GM21717 (cell line): ENCODE measurements around the gene PAM16.
"Not testable (repeated sequence)": the region's sequence is repeated elsewhere in the genome, so short reads cannot be mapped to it uniquely, and the experiment has no call there.

Source experiments
- ATAC-seq: cut with Tn5 transposase; IDR thresholded peaks from one replicate; pipeline ENCODE4 v1.9.1; 2021; ENCODE audit warnings: mild to moderate bottlenecking, moderate library complexity; ENCODE audit not compliant: unreplicated experiment

PAM16 gene

DNA sequence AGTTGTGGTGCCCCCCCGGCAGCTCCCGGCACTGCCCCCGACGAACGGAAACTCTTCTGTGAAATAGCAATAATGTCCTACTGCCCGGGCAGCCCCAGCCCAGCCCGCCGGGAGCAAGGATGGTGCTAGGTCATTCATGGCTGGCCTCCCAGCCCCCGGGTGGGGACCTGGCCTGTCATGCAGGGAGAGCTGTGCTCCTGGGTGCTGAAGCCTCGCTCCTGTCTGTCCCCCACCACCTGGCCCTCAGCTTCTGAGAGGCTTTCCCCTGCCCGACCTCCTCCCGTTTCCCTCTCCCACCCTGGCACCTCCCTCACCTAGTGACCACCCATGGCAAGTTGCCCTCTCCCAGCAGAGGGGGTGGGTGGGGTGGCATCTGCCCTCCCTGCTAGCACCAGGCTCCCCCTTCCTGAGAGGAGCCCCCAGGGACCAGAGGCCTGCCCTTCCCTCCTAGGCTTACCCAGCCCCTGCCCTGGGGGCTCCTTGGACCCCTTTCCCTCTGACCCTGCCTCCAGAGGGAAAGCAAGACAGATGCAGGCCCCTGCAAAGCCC lies 13.5 kb downstream of the PAM16 start:
- ATAC-seq = no peak

DNA sequence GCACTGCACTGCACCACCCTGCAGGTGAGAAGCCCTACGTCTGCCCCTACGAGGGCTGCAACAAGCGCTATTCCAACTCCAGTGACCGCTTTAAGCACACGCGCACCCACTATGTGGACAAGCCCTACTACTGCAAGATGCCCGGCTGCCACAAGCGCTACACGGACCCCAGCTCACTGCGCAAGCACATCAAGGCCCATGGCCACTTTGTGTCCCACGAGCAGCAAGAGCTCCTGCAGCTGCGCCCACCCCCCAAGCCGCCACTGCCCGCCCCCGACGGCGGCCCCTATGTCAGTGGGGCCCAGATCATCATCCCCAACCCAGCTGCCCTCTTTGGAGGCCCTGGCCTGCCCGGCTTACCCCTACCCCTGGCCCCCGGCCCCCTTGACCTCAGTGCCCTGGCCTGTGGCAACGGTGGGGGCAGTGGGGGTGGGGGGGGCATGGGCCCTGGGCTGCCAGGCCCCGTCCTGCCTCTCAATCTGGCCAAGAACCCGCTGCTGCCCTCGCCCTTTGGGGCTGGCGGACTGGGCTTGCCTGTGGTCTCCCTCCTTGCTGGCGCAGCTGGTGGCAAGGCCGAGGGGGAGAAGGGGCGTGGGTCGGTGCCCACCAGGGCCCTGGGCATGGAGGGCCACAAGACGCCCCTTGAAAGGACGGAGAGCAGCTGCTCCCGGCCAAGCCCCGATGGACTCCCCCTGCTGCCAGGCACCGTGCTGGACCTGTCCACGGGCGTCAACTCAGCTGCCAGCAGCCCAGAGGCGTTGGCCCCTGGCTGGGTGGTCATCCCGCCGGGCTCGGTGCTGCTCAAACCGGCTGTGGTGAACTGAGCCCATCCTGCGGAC lies 14.2 kb downstream of the PAM16 start:
- ATAC-seq = no peak

DNA sequence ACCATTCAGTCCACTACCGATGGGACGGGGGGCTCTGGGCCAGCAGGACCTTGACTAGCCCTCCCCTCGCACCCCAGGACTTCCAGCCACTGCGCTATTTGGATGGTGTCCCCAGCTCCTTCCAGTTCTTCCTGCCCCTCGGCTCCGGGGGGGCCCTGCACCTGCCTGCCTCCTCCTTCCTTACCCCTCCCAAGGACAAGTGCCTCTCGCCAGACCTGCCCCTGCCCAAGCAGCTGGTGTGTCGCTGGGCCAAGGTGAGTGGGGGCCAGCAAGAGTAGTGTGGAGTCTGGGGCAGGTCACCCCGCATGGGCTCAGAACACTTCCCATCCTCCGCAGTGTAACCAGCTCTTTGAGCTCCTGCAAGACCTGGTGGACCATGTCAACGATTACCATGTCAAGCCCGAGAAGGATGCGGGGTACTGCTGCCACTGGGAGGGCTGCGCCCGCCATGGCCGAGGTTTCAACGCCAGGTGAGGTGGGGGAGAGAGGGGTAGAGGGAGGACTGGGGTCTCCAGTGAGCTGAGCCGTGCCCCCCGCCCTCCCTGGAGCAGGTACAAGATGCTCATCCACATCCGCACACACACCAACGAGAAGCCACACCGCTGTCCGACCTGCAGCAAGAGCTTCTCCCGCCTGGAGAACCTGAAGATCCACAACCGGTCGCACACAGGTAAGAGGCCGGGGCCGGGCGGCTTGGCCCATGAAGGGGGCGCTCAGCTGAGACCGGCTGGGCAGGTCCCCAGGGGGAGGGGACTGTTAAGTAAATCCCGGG lies 16.2 kb downstream of the PAM16 start:
- no peak for ATAC-seq

DNA sequence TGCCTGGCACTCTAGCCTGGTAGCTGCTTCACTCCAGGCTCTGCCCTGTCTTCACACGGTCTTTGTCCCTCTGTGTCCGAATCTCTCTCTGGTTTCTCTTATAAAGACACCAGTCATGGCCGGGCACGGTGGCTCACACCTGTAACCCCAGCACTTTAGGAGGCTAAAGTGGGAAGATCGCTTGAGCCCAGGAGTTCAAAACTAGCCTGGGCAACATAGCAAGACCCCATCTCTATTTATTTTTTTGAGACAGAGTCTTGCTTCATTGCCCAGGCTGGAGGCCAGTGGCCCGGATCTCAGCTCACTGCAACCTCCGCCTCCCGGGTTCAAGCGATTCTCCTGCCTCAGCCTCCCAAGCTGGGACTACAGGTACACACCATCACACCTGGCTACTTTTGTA lies 17.4 kb downstream of the PAM16 start:
- not testable (repeated sequence) for ATAC-seq

DNA sequence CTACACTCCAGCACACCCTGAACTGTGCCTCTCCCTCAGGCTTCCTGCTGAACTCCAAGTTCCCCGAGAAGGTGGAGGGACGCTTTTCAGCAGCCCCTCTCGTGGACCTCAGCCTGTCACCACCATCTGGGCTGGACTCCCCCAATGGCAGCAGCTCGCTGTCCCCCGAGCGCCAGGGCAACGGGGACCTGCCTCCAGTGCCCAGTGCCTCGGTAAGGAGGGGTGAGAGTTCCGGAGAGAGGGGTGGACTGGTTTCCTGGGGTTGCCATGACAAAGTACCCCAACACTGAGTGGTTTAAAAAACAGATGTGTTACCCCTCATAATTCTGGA lies 17.8 kb downstream of the PAM16 start:
- ATAC-seq = no peak

DNA sequence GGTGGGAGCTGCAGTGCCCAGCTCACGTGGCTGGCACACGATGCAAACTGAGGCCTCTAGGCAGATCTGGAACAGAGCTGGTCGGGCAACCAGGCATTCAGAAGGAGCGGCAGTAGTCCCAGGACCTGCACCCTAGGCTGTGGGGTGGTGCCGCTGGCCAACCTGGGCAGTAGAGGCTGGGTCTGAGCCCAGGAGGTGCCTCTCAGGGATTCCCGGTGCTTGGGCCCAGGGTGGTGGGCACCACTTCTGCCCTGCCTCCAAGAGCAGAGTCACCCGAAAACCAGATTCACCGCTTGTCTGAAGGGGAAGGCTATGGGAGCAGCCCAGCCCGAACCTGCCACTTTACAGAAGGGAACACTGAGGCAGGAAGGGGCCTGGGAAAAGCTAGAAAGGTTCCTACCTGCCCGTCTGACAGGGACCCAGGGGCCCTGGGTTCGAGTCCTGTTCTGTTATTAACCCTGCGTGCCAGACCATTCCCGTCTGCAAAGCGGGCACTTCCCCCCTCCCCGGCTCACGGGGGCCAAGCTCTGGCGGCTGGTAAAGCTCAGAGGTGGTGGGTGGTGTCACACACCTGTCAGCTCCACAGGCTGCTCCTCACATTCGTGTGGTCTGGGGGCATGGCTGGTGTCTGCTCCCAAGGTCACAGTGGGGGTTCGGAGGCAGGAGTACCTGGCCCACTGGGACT lies 18.4 kb downstream of the PAM16 start:
- ATAC-seq = no peak

DNA sequence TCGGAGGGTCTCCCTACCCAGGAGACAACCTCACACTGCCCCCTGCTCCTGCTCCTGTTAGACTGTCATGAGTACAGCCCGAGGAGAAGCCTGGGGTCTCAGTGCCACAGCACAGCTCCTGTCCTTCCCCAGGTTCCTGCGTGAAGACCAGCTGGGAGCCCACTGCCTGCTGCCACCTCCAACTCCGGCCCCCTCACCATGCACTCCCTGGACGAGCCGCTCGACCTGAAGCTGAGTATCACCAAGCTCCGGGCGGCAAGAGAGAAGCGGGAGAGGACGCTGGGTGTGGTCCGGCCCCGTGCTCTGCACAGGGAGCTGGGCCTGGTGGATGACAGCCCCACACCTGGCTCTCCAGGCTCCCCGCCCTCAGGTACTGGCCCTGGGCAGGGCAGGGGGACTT lies 19.0 kb downstream of the PAM16 start:
- ATAC-seq = no peak

DNA sequence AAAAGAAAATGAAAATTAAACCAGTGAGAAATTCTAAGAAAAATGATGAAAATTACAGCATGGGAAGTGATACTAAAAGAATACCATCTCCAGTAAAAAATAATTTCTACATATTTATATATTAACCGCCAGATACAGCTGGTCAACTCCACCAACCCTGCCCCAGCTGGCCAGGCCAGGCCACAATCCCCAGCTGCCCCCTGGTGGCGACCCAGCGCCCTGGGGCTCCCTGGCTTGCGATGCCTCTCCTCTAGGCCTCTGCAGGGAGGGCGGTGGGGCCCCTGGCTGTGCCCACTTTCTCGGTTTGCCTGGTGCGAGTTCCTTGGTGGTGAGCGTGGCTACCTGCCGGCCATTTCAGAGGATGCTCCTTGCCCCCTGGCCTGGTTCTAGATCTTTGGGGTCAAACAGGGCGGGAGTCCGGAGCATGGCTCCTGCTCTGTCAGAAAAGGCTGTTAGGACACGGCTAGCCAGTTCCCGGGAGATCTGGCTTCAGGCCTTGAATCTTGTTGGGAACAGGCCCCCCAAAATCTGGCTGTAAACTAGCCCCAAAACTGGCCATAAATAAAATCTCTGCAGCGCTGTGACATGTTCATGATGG lies 20.7 kb downstream of the PAM16 start:
- no peak for ATAC-seq

DNA sequence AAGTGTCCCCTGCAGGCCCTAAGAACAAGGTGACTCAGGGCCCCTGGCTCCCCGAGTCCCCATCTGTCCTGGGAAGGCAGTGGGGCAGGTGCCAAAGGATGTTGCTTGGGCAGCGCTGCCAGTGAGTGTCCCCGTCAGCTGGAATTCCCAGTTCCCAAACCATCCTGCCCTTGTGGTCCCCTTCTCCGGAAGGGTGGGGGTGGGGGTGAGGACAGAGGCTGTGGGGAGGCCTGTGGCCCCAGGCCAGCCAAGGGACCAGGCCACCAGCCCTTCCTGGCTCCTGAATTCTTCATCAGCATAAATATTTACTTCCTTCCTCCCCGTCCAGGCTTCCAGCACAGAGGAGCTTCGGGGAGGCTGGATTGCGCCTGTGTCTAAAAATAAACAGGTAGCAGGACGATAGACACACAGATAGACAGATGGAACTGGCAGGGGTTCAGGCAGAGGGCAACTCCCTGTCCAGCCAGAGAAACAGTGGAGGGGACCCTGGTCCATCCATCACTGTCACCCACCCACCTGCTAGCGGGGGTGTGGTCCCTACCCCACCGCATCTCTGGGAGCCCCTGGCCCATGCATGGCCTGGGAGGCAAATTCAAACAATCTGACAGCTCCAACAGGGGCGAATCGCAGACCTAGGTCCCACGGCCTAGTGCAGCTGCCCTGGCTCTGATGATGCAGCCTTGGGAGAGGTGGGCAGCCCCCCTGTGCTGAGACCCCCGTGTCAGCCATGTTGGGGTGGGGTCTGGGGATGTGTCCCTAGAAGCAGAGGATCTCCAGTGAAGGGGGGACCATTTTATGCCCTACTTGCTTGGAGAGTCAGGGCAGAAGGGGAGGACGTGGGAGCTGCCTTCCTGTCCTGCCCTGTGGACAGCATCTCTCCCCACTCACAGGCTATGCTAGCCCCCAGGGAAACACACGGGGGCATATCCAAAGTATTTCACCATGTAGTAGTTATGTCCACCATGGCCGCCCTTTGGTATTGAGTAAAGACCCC lies 22.0 kb downstream of the PAM16 start:
- ATAC-seq = no peak

DNA sequence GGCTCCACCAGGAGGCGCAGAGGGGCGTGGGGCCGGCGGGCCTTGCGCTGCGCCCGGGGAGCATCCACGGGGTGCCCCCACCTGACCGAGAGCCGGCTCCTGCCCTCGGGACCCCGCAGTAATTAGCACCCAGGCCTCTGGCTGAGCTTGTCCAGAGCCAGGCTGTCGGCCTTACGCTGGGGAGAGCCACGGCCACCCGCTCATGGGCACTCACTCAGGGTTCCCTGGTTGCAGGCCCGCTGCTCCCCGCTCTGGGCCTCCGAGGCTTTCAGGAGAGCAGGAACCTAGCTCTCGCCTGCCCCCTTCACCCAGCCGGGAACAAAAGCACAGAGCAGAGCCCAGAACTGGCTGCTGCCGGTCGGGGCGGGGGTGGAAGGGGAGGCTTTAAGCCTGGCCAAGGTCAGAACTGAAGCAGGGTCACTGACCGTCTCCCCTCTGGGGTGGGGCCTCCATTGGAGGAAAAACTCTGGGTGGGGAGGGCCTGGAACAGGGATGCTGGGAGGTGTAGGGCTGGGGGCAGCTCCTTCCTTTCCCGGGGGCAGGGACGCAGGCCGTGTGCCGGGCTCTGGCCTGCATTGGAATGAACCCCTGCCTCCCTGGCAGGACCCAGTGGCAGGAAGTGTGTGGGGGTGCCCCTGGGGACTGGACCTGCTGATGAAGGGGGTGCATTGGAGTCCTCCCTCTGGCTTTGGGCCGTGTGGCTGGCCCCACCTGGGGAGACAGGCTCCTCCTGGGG lies 22.9 kb downstream of the PAM16 start:
- no peak for ATAC-seq

DNA sequence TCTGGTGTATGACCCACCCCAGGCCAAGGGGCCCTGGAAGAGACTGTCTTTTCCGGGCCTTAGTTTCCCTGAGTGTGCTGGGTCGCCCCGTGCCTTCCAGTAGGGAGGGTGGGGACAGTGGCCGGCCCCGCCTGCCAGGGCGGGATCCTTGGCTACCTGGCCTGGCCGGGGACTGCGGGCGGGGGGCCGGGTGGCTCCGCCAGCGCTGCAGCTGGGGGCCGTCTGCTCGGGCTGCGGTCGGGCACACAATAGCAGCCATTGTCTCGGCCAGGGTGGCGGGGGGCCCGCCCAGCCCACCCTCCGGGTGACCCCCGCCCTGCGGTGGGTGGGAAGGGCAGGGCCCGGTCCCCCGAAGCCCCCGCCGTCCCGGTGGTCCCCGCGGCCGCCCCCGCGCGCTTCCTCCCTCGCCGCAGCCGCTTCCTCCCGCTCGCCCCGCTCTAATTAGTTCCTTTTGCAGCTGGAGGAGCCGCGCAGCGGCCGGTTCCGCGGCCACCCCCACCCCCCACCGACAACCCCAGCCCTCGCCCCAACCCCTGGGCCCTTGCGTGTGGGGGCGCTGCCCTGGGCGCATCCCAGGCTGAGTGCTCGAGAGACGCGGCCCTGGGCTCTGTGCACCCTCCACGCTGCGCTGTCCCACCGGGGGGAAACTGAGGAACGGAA lies 23.6 kb downstream of the PAM16 start:
- no peak for ATAC-seq

DNA sequence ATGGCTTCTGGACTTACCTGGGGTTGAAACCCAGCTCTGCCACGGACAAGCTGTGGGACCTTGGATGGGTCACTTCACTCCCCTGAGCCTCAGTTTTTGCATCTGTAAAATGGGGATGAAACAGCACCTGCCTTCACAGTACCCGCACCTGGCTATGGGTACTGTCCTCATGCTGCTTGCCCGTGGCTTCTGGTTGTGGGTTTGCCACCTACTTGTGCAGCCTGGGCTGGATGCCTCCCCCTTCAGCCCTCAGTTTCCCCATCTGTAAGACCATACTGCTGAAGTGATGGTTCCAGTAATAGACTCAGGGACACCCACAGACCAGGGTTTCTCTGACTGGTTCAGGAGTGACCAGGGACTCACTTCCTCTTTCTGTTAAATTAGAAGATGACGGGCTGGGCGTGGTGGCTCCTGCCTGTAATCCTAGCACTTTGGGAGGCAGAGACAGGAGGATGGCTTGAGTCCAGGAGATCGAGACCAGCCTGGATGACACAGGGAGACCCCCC lies 25.8 kb downstream of the PAM16 start:
- ATAC-seq = no peak

DNA sequence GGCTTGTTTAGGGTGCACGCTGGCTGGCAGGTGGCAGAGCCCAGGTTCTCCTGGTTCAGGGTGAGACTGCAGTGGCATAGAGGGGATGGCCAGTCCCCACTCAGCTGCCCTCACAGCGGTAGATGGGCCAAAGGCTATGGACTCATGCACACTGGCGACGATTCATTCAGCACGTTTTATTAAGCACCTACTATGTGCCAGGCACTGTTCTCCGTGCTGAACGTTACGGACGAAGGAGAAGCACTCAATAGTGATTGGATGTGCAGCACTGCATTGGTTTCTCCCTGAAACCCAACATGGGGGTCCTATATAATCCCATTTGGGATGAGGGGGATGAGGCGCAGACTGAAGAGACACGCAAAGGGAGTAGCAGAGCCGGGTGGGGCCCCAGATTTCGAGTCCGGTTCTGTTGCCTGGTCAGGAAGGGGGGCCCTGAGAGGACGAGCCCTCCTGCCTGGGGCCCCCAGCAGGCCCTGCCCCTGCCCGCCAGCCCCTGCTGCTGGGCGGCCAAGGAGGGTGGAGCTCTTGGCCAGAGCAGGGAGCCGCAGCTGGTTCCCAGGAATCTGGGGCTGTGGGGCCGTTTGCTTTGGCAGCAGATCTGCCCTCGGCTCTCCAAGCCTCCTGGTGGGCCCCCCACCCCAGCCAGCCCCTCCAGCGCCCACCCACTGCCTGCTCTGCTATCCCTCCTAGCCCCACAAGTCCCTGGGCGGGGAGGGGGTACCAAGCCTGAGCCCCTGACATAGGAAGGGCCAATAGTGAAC lies 26.4 kb downstream of the PAM16 start:
- no peak for ATAC-seq

DNA sequence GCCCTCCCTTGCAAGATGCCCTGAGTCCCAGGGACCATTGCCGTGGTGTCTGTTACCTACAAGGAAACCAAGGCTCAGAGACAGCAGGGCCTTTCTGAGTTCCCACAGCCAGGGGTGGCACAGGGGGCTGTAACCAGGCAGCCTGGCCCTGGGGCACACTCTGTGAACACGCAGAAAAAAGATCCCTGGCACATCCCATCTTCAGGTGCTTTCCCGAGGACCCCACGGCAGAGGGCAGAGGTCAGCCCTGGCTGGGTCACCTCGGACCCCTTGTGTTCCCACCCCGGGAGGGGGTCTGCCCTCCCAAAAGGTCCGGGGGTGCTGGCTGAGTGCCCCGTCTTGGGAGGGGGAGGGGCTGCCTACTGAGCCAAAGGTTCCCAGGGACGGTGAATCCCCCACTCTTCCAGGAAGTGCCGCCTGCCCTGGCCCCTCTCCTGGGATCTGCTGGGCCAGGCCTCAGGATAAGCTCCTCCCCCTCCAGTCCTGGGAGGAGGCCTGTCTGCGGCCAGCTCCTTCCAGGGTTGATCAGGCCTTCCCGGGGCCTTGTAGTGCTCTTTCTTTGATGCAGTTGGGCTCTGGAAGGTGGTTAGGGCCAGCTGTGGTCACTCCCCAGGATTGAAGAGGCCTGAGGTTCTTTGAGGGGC lies 27.2 kb downstream of the PAM16 start:
- ATAC-seq = no peak

DNA sequence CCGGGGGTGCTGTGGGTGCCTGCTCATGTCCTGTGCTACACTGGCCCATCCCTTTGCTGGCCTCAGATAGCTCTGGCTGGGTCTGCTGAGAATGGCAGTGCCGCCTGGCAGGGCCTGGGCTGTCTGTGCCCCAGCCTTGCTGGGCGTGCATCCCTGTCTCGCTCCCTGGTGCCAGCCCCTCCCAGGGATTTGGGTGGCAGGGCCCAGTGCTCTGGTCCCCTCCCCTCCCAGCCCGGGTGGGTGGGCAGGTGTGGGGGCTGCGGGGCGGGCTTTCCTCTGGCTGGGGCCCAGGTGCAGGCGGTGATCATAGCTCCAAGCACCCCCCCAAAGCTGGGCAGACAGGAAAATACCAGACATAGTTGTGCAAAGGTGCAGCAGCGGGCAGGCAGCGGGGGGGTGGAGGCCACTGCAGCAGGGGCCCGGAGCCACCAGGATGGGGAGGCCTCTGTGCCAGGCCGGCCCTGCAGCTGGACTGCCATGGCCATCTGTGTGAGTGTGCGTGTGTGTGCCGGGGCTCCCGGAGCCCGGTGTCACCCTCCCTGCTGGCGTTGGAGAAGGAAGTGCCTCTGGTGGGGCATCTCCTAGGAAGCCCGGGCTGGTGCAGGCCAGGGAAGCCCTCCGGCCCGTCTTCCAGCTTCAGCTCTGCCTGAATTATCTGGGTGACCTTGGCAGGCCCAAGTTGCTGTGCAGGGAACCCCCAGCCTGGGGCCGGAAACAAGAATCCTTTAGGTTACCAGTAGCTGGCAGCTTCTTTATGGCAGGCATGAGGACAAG lies 27.9 kb downstream of the PAM16 start:
- no peak for ATAC-seq
